Measurements from ENCODE around the gene CNTNAP2.

DNA sequence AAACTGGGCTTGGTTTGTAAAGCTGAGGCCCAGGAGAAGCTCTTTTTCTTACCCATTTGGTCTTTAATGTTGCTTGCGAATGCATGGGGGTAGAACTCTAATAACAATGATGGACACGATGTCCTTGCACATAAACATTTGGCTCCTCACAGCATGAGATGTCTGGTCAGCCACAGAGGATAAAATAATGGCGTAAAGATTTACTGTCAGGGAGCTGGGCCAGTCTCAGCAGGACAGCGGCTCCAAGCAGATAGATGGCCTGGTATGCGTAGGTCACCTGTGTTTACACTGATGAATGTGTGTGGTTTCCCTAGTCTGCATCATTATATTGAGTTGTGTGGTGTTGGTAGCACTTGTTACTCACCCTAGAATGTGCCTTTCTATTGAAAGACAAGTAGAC, 537.4 kb downstream of the CNTNAP2 start:
- TF ChIP-seq, protein P1, sequence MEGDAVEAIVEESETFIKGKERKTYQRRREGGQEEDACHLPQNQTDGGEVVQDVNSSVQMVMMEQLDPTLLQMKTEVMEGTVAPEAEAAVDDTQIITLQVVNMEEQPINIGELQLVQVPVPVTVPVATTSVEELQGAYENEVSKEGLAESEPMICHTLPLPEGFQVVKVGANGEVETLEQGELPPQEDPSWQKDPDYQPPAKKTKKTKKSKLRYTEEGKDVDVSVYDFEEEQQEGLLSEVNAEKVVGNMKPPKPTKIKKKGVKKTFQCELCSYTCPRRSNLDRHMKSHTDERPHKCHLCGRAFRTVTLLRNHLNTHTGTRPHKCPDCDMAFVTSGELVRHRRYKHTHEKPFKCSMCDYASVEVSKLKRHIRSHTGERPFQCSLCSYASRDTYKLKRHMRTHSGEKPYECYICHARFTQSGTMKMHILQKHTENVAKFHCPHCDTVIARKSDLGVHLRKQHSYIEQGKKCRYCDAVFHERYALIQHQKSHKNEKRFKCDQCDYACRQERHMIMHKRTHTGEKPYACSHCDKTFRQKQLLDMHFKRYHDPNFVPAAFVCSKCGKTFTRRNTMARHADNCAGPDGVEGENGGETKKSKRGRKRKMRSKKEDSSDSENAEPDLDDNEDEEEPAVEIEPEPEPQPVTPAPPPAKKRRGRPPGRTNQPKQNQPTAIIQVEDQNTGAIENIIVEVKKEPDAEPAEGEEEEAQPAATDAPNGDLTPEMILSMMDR (IDR thresholded peaks at IDR 0.05) = no peak
- TF ChIP-seq POLR2A (IDR thresholded peaks at IDR 0.05) = no peak
